ENCODE results near the gene RANGAP1.

Gene RANGAP1

DNA sequence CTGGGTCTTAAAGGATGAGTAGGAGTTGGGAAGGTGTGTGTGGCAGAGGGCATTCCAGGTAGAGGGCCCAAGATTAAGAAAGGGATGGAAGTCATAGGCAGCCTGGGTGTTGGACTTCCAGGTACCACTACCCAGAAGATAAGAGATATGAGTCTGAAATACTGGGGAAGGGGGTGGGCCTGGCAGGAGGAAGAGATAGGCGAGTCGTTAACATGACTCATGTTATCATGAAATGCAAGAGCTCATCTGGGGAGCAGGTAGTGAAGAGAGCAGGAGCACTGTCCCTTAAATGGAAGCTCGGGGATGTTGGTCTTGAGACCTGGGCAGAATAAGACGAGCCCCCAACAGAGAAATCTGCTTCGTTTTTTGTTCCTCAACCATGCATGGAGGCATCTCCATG lies 25.5 kb upstream of the RANGAP1 start:
- TF ChIP-seq, protein P1, sequence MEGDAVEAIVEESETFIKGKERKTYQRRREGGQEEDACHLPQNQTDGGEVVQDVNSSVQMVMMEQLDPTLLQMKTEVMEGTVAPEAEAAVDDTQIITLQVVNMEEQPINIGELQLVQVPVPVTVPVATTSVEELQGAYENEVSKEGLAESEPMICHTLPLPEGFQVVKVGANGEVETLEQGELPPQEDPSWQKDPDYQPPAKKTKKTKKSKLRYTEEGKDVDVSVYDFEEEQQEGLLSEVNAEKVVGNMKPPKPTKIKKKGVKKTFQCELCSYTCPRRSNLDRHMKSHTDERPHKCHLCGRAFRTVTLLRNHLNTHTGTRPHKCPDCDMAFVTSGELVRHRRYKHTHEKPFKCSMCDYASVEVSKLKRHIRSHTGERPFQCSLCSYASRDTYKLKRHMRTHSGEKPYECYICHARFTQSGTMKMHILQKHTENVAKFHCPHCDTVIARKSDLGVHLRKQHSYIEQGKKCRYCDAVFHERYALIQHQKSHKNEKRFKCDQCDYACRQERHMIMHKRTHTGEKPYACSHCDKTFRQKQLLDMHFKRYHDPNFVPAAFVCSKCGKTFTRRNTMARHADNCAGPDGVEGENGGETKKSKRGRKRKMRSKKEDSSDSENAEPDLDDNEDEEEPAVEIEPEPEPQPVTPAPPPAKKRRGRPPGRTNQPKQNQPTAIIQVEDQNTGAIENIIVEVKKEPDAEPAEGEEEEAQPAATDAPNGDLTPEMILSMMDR (IDR thresholded peaks at IDR 0.05; ENCODE audit: control insufficient read depth, insufficient read depth, low read depth, low read length, missing control alignments), result no peak
- DNase-seq (ENCODE audit: low read depth), result no peak
- no peak overlapping the region for H3K4me3 ChIP-seq (ENCODE audit: control insufficient read depth, low read depth, low read length)

DNA sequence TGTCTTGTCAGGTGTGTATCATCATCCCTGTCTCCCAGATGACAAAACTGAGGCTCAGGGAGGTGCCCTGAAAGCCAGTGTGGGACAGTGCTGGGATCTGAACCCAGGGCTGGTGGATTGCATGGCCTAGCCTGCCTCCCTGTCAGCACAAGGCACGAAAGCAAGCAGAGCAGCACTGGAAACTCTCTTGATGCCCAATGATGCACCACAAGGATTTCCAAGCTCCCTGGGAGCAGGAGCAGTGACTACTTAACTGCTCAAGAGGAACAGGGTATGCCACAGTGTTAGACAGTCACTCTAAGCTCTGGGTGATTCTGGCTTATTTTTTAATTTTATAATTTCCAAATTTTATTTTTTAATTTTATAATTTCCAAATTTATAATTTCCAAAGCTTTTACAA lies 24.3 kb upstream of the RANGAP1 start:
- no peak for DNase-seq (ENCODE audit: low read depth)
- H3K4me3 ChIP-seq (ENCODE audit: control insufficient read depth, low read depth, low read length), result no peak overlapping the region
- TF ChIP-seq, protein P1 (IDR thresholded peaks at IDR 0.05; ENCODE audit: control insufficient read depth, insufficient read depth, low read depth, low read length, missing control alignments), result no peak

GRCh38 chr22:41308544-41308947 lies 22.6 kb upstream of the RANGAP1 start:
- H3K4me3 ChIP-seq (ENCODE audit: control insufficient read depth, low read depth, low read length), result no peak overlapping the region
- TF ChIP-seq, protein P1 (IDR thresholded peaks at IDR 0.05; ENCODE audit: control insufficient read depth, insufficient read depth, low read depth, low read length, missing control alignments), result no peak
- no peak for DNase-seq (ENCODE audit: low read depth)

- H3K4me3 ChIP-seq (ENCODE audit: control insufficient read depth, low read depth, low read length), result no peak overlapping the region
- DNase-seq (ENCODE audit: low read depth), result no peak
- TF ChIP-seq, protein P1 (IDR thresholded peaks at IDR 0.05; ENCODE audit: control insufficient read depth, insufficient read depth, low read depth, low read length, missing control alignments), result no peak
Measured at GRCh38 chr22:41308054-41308453, 22.1 kb upstream of the RANGAP1 start.

GRCh38 chr22:41305646-41306045 lies 19.7 kb upstream of the RANGAP1 start:
- TF ChIP-seq, protein P1 (IDR thresholded peaks at IDR 0.05; ENCODE audit: control insufficient read depth, insufficient read depth, low read depth, low read length, missing control alignments), result no peak
- H3K4me3 ChIP-seq (ENCODE audit: control insufficient read depth, low read depth, low read length), result no peak overlapping the region
- DNase-seq (ENCODE audit: low read depth), result no peak

GRCh38 chr22:41302811-41303210 lies 16.8 kb upstream of the RANGAP1 start:
- peak overlapping the region; percentile 96 for H3K4me3 ChIP-seq (ENCODE audit: control insufficient read depth, low read depth, low read length)
- no peak for DNase-seq (ENCODE audit: low read depth)
- TF ChIP-seq, protein P1 (IDR thresholded peaks at IDR 0.05; ENCODE audit: control insufficient read depth, insufficient read depth, low read depth, low read length, missing control alignments), result no peak
